ENCODE measurements around the gene S100A7. TPM values are rescaled to one million over a fixed set of nuclear protein-coding genes. Genes with fewer than 3 reads are reported as not detected.

S100A7 gene
- total RNA-seq, 1 donor, result not detected

DNA sequence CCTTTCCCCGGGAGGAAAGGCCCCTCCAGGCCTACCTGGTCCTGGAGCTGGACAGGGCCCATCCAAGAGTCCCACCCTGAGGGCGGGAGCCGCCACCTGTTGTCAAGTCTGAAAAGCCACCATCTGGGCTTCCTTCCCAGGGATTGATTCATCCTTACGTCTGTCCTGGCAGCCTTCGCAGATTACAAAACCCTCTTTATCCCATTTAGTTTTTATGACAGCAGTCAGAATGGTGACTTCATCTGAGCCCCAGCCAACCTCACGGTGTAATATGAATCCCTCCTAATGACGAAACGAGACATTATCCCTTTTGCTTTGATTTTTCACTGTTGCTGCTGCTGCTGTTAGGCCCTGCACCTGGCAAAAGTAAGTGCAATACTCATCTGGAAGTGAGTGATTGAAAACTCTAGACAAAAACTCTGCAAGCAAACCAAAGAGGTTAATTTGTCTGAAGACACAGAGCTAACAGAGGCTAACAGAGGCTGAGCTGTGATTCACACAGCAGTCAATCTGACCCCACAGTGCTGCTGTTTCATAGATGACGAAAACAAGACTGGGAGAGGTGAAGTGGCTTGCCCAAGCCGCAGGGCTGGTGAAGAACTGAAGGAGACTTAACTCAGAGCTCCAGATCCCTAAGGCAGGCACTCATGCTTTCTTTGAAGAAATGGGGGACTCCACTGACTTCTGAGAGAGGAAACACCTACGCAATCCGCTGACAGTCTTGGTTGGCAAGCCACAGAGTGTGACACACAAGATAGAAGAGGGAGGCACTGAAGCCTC lies 30.0 kb upstream of the S100A7 start:
- no peak overlapping the region for H3K4me3 ChIP-seq (ENCODE audit: low read depth, low read length)
- peak; percentile 96 for DNase-seq (ENCODE audit: low read depth)
- TF ChIP-seq, protein P1, sequence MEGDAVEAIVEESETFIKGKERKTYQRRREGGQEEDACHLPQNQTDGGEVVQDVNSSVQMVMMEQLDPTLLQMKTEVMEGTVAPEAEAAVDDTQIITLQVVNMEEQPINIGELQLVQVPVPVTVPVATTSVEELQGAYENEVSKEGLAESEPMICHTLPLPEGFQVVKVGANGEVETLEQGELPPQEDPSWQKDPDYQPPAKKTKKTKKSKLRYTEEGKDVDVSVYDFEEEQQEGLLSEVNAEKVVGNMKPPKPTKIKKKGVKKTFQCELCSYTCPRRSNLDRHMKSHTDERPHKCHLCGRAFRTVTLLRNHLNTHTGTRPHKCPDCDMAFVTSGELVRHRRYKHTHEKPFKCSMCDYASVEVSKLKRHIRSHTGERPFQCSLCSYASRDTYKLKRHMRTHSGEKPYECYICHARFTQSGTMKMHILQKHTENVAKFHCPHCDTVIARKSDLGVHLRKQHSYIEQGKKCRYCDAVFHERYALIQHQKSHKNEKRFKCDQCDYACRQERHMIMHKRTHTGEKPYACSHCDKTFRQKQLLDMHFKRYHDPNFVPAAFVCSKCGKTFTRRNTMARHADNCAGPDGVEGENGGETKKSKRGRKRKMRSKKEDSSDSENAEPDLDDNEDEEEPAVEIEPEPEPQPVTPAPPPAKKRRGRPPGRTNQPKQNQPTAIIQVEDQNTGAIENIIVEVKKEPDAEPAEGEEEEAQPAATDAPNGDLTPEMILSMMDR (IDR thresholded peaks at IDR 0.05; ENCODE audit: insufficient read depth, low read length), result no peak

DNA sequence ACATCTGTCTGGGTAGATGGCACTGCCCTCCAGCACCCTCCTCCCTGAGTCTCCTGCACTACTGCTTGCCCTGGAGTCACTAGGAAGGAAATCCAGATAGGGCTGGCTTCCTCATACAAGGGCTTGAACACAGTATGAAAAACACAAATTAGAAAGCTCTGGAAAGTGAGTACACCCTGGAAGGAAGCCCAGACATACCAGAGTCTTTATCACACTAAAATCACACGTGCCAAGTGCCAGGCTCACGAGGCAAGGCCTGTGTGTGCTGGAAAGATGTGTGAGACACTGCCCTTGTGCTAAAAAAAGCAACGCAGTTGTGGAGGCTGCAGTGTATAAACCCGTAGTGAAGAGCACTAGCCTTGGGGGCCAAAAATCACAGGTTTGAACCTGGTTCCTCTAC lies 28.3 kb upstream of the S100A7 start:
- TF ChIP-seq, protein P1 (IDR thresholded peaks at IDR 0.05; ENCODE audit: insufficient read depth, low read length), result no peak
- H3K4me3 ChIP-seq (ENCODE audit: low read depth, low read length), result no peak overlapping the region
- DNase-seq (ENCODE audit: low read depth), result peak; percentile 45

DNA sequence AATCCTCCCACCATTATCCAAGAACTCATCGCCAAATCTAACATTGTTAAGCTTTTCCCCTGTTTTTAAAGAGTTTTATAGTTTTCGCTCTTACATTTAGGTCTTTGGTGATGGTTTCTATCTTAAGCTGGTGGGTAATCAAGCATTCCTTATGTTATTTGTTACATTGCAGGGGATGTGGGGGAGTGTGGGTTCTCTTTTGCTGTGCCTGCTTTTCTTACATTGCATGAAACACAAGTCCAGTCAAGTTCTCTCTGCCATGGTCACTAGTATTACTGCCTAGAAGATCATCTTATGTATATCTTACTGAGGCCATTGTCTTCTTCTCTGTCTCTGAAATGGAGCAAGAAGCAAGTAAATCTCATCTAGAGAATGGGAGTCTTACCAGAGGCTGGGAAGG lies 27.3 kb upstream of the S100A7 start:
- H3K4me3 ChIP-seq (ENCODE audit: low read depth, low read length), result no peak overlapping the region
- DNase-seq (ENCODE audit: low read depth), result no peak
- TF ChIP-seq, protein P1 (IDR thresholded peaks at IDR 0.05; ENCODE audit: insufficient read depth, low read length), result no peak

DNA sequence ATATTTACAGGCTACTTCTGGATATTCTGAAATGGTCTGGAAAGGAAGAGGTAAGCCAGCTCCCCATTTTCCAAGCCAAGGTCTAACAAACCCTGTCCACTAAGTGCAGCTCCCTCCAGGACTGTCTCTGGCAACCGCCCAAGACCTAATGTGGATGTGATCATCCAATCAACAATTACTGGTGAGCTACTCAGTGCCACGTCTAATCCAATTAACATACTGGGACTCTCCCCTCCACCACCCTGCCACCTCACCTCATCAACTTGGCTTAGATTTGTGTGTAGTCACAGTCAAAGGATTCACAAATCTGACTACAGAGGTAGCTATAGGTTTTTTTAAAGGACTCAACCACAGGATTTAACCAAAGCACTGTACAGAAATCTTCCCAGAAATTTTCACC lies 25.4 kb upstream of the S100A7 start:
- DNase-seq (ENCODE audit: low read depth), result peak; percentile 23
- no peak overlapping the region for H3K4me3 ChIP-seq (ENCODE audit: low read depth, low read length)
- TF ChIP-seq, protein P1 (IDR thresholded peaks at IDR 0.05; ENCODE audit: insufficient read depth, low read length), result no peak

DNA sequence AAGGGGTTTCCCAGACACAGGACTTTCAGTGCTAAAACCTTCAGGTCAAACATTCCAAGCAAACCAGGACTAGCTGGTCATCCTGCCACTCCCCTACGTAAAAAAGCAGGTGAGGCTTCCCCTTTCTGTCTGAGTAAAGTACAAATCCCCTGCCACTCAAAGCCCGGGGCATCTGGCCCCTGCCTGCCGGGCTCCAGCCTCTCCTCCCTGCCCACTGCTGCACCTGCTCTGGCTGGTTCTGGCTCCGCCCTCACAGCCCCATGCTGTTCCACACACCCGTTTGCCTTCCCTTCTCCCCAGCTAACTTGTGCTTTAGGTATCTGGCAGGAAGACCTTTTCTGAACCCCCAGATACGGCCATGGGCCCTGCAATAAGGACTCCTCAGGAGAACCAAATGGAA lies 23.3 kb upstream of the S100A7 start:
- DNase-seq (ENCODE audit: low read depth), result no peak
- TF ChIP-seq, protein P1 (IDR thresholded peaks at IDR 0.05; ENCODE audit: insufficient read depth, low read length), result no peak
- no peak overlapping the region for H3K4me3 ChIP-seq (ENCODE audit: low read depth, low read length)

DNA sequence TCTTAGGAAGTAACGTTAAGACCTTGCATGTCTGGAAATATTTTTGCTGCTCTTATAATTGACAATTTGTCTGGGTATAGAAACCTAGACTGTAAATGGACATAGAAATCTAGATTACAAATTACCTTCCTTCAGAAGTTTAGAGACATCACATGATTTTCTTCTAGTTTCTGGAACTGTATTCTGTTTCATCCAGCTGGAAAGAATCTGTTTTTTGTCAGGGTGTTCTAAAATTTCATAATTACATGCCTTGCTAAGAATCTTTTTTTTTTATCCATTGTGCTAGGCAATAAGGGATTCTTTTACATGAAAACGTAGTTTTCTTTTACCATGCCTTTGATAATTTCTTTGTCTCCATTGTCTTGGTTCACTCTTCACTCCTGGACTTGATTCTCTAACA lies 20.7 kb upstream of the S100A7 start:
- no peak overlapping the region for H3K4me3 ChIP-seq (ENCODE audit: low read depth, low read length)

More for the DNA sequence above, 20.7 kb upstream of the S100A7 start:
- peak; percentile 44 for DNase-seq (ENCODE audit: low read depth)
- TF ChIP-seq, protein P1 (IDR thresholded peaks at IDR 0.05; ENCODE audit: insufficient read depth, low read length), result no peak

All from fibroblast of the aortic adventitia (primary cell).